ENCODE data around the gene AP1S1.

AP1S1 gene

GRCh38 chr7:101156277-101156676 lies 2.0 kb downstream of the AP1S1 start:
- DNase-seq (ENCODE audit: low read depth in 2 of 3, low spot score in 2 of 3): no peak

GRCh38 chr7:101156866-101157589 lies 2.8 kb downstream of the AP1S1 start:
- DNase-seq (ENCODE audit: low read depth in 2 of 3, low spot score in 2 of 3): no peak

- DNase-seq (ENCODE audit: low read depth in 2 of 3, low spot score in 2 of 3): no peak
Observed at GRCh38 chr7:101159696-101160674, 5.7 kb downstream of the AP1S1 start.

- no peak for DNase-seq (ENCODE audit: low read depth in 2 of 3, low spot score in 2 of 3)
Observed at GRCh38 chr7:101160910-101161309, 6.6 kb downstream of the AP1S1 start.

- no peak for DNase-seq (ENCODE audit: low read depth in 2 of 3, low spot score in 2 of 3)
Observed at GRCh38 chr7:101161692-101162471, 7.6 kb downstream of the AP1S1 start.

DNA sequence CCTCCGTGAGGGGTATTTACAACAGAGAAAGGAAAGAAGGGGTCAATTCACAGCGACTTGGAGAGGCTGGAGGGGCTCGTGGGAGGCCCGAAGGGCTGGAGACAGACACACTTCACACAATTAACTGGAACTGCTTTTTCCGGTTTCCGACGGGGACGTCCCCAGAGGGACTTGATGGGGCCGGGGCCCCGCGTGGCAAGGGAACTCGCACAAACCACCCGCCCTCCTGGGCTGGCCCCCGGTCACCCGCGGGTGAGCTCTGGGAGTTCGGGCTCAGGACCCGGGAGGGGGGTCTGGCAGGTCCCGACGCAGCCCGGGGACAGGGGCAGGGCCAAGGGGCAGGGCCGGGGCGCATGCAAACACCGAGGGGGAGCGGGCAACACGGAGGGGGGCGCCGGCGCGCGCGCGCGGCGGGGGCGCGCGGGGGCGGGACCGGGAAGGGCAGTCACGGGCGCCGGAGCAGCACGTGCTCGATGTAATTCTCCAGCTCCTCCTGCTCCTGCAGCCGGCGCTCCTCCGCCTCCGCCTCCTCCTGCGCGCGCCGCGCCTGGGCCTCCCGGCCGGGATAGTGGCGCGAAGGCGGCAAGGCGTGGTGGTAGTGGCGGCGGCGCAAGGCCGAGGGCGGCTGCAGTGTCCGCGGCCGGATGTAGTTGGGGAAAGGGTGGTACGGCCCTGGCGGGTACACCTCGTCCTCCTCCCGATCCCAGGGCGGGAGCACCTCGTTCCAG lies 8.4 kb downstream of the AP1S1 start:
- DNase-seq (ENCODE audit: low read depth in 2 of 3, low spot score in 2 of 3): no peak

GRCh38 chr7:101163279-101164070 lies 9.2 kb downstream of the AP1S1 start:
- no peak for DNase-seq (ENCODE audit: low read depth in 2 of 3, low spot score in 2 of 3)

GRCh38 chr7:101164071-101164840 lies 10.0 kb downstream of the AP1S1 start:
- DNase-seq (ENCODE audit: low read depth in 2 of 3, low spot score in 2 of 3): no peak

DNA sequence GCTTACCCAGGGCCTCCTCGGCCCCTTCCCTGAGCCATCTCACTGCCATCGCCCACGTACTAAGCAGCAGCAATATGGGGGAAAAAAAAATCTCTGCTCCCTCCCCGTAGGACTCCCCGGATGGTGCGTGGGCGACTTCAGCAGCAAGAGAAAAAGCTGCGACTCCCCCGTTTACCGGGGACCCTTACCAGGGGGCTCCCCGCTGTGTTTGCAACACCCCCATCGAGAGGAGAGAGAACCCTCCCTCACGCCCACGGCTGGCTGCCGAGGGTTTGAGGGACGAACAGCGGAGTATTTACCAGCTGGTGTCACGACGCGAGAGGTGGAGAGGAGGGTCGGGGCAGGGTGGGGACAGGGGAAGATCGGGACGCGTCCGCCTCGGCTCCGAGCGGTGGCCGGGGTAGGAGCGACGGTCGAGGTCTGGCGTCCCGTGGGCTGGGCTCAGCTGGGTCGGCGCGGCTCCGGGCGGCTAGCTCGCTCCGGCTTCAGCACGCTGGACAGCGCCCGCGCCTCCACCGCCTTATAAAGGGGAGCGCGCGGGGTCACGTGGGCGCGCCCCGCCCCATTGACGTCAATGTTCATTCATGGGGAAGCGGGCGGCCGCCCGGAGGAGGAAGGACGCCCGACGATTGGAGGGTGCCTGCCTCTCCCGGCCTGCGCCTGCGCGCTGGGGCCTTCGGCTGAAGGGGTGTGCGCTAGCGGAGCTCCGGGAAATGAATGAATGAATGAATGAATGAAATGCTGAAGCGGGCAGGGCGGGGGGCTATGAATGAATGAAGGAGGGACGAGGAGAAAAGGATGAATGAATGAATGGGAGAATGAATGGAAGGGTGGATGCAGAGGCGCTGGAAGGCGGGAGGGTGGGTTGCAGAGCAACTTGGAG lies 11.0 kb downstream of the AP1S1 start, which contains the start of gene VGF:
VGF (minus strand) TSS at position 495 of the 883 bp plus-strand sequence. CDS start 726 bp downstream, outside the sequence.
- peak; percentile 79 to 91 (median 82) for DNase-seq (ENCODE audit: low read depth in 2 of 3, low spot score in 2 of 3)

DNA sequence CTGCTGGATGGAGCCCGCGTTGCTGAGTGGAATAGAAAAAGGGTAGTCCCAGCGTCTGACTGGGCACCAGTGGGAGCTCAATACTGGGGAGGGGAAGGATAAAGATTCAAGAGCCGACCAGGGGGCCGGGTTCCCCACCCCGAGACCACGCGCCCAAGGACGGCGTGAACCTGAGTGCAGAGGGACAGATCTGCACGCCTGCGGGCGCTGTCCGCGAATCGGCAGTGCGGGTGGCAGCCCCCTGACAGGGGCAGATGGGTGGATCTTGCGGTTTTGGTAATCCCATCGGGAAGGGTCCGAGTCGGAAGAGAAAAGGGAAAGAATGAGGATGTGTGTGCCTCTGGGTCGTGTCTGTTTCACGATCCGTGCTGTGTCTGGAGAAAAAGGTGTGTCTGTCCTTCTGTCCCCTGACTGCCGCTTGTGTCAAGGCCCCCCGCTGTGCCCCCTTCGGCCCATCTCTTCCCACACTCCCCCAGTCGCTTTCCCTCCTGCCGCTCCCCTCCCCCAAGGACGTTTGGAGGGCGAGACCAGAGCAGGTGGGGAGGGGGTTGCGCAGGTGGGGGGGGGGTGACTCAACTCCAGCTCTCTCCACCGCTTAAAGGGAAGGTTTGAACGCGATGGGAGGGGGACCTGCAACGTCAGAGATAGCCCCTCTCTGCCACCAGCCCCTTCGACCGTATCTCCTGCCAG lies 11.8 kb downstream of the AP1S1 start:
- DNase-seq (ENCODE audit: low read depth in 2 of 3, low spot score in 2 of 3): no peak

DNA sequence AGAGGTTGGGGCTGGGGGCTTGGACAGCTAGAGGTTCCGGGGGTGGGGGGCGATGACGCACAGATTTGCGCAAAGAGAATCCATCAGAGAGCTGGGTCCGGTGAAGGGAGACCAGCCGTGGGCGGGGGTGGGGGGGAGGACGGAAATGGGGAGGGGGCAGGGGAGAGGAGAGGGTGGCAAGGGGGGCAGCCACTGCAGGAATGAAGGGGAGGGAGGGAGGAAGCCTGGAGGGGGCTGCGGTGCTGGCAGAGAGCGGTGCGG lies 12.3 kb downstream of the AP1S1 start:
- DNase-seq (ENCODE audit: low read depth in 2 of 3, low spot score in 2 of 3): no peak

GRCh38 chr7:101166909-101167644 lies 12.8 kb downstream of the AP1S1 start:
- DNase-seq (ENCODE audit: low read depth in 2 of 3, low spot score in 2 of 3): no peak

- DNase-seq (ENCODE audit: low read depth in 2 of 3, low spot score in 2 of 3): no peak
Observed at GRCh38 chr7:101167645-101168411, 13.6 kb downstream of the AP1S1 start.

DNA sequence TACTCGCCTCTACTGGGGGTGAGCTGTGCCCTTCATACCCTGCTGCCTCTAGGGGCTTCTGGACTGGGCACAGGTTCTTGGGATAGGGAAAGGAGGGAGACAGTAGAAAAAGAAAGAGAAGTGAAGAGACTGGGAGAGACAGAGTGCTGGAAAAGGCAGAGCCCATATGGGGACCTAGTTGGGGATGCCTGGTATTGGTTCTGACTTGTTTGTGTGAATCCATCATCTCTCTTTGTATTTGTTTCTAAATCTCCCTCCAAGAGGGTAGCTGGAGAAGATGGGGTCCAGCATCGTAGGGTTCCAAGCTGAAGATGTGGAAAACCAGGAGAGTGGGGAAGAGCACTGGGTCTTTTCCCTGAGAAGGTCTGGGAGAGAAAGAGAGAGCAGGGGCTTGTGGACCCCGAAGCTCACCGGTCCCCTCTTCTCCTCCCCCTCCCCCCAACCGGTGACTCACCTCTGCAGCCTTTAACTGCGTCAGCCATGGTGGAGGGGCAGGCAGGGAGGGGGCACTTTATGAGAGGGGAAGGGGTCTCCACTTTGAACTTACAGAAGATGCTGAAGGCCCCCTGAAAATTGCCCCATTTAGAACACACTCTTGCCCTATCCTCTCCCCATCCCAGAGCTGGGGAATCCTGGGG lies 14.3 kb downstream of the AP1S1 start:
- DNase-seq (ENCODE audit: low read depth in 2 of 3, low spot score in 2 of 3): no peak

GRCh38 chr7:101169110-101169837 lies 15.0 kb downstream of the AP1S1 start:
- DNase-seq (ENCODE audit: low read depth in 2 of 3, low spot score in 2 of 3): no peak
